H9 (cell line): ENCODE data around the gene IDI2. TPM values are rescaled to one million over a fixed set of nuclear protein-coding genes. Genes with fewer than 3 reads are reported as not detected.

Experiments
- DNase-seq: peaks from one replicate; pipeline ENCODE4 v3.0.0-alpha.2; 2017
- H2AFZ ChIP-seq: one replicate; pipeline ENCODE4 v1.6.1; 2013; ENCODE audit warnings: mild to moderate bottlenecking, low read length, control low read depth, moderate library complexity
- H2AK5ac ChIP-seq: 2 replicates; pipeline ENCODE4 v1.6.1; 2013; ENCODE audit warnings: low read length, control low read depth, mixed read lengths; ENCODE audit not compliant: insufficient read length
- H2BK120ac ChIP-seq: one replicate; pipeline ENCODE4 v1.6.1; 2013; ENCODE audit warnings: low read depth, mild to moderate bottlenecking, low read length, control low read depth, inconsistent platforms; ENCODE audit not compliant: poor library complexity, severe bottlenecking
- H2BK12ac ChIP-seq: 2 replicates; pipeline ENCODE4 v1.6.1; 2013; ENCODE audit warnings: low read length, control low read depth, mixed read lengths, low read depth; ENCODE audit not compliant: insufficient read length
- H2BK15ac ChIP-seq: 2 replicates; pipeline ENCODE4 v1.6.1; 2013; ENCODE audit warnings: low read depth, low read length, control low read depth
- H2BK20ac ChIP-seq: one replicate; pipeline ENCODE4 v1.6.1; 2013; ENCODE audit warnings: low read depth, mild to moderate bottlenecking, low read length, control low read depth, inconsistent platforms; ENCODE audit not compliant: poor library complexity, severe bottlenecking
- H2BK5ac ChIP-seq: 2 replicates; pipeline ENCODE4 v1.6.1; 2013; ENCODE audit warnings: low read length, control low read depth, mixed read lengths; ENCODE audit not compliant: insufficient read length
- H3K14ac ChIP-seq: 2 replicates; pipeline ENCODE4 v1.6.1; 2013; ENCODE audit warnings: low read length, control low read depth; ENCODE audit not compliant: insufficient read depth
- H3K18ac ChIP-seq: 2 replicates; pipeline ENCODE4 v1.6.1; 2013; ENCODE audit warnings: low read depth, mild to moderate bottlenecking, mixed read lengths, low read length, control low read depth; ENCODE audit not compliant: insufficient read length
- H3K23ac ChIP-seq: 2 replicates; pipeline ENCODE4 v1.6.1; 2013; ENCODE audit warnings: low read length, control low read depth, mixed read lengths, low read depth; ENCODE audit not compliant: insufficient read length
- H3K23me2 ChIP-seq: 2 replicates; pipeline ENCODE4 v1.6.1; 2013; ENCODE audit warnings: low read depth, mild to moderate bottlenecking, mixed read lengths, low read length, control low read depth; ENCODE audit not compliant: insufficient read length, poor library complexity, severe bottlenecking
- H3K27ac ChIP-seq: 2 replicates; pipeline ENCODE4 v1.5.1; 2013; ENCODE audit warnings: low read length, control low read depth, mixed read lengths, low read depth; ENCODE audit not compliant: insufficient read length
- H3K27me3 ChIP-seq: 2 replicates; pipeline ENCODE4 v1.6.1; 2013; ENCODE audit warnings: low read length, control low read depth, inconsistent platforms; ENCODE audit not compliant: insufficient read depth
- H3K4ac ChIP-seq: 2 replicates; pipeline ENCODE4 v1.6.1; 2013; ENCODE audit warnings: low read depth, mild to moderate bottlenecking, control low read depth, inconsistent platforms, low read length, moderate library complexity
- H3K4me1 ChIP-seq: 2 replicates; pipeline ENCODE4 v1.6.1; 2013; ENCODE audit warnings: low read length, control low read depth, inconsistent platforms; ENCODE audit not compliant: insufficient read depth
- H3K4me2 ChIP-seq: 2 replicates; pipeline ENCODE4 v1.6.1; 2013; ENCODE audit warnings: low read length, control low read depth, mixed read lengths; ENCODE audit not compliant: insufficient read length, insufficient read depth
- H3K56ac ChIP-seq: 2 replicates; pipeline ENCODE4 v1.6.1; 2013; ENCODE audit warnings: low read depth, mild to moderate bottlenecking, mixed read lengths, low read length, control low read depth; ENCODE audit not compliant: insufficient read length
- H3K79me1 ChIP-seq: 2 replicates; pipeline ENCODE4 v1.6.1; 2013; ENCODE audit warnings: low read depth, mild to moderate bottlenecking, moderate library complexity, low read length, control low read depth, inconsistent platforms; ENCODE audit not compliant: insufficient read depth, poor library complexity, severe bottlenecking
- H3K79me2 ChIP-seq: 2 replicates; pipeline ENCODE4 v1.6.1; 2013; ENCODE audit warnings: low read length, control low read depth, inconsistent platforms; ENCODE audit not compliant: insufficient read depth
- H3K9ac ChIP-seq: 2 replicates; pipeline ENCODE4 v1.6.1; 2013; ENCODE audit warnings: low read length, control low read depth, mixed read lengths; ENCODE audit not compliant: insufficient read length; ENCODE audit errors: extremely low read depth
- H3K9me3 ChIP-seq: one replicate; pipeline ENCODE4 v1.6.1; 2013; ENCODE audit warnings: low read depth, low read length, inconsistent platforms; ENCODE audit not compliant: control insufficient read depth
- H3T11ph ChIP-seq: one replicate; pipeline ENCODE4 v1.6.1; 2013; ENCODE audit warnings: mild to moderate bottlenecking, low read length, control low read depth, inconsistent platforms
- H4K20me1 ChIP-seq: one replicate; pipeline ENCODE4 v1.6.1; 2013; ENCODE audit not compliant: control insufficient read depth, insufficient read length, insufficient read depth
- H4K5ac ChIP-seq: 2 replicates; pipeline ENCODE4 v1.6.1; 2013; ENCODE audit warnings: low read depth, mild to moderate bottlenecking, mixed read lengths, low read length, control low read depth; ENCODE audit not compliant: insufficient read length
- H4K8ac ChIP-seq: replicated peaks from 2 replicates; pipeline ENCODE4 v1.6.1; 2013; ENCODE audit warnings: low read length, control low read depth, mixed read lengths, low read depth; ENCODE audit not compliant: insufficient read length
- H4K91ac ChIP-seq: 2 replicates; pipeline ENCODE4 v1.6.1; 2013; ENCODE audit warnings: low read depth, mild to moderate bottlenecking, moderate library complexity, mixed read lengths, low read length, control low read depth; ENCODE audit not compliant: insufficient read length
- H3K27ac Mint-ChIP-seq, 3 experiments: 2 replicates in 2 of 3; 3 replicates in 1 of 3; pipeline ENCODE4 v1.8.0; 2020 to 2021; ENCODE audit warnings: mixed read lengths in 3 of 3, mild to moderate bottlenecking in 1 of 3, moderate library complexity in 1 of 3
- H3K27me3 Mint-ChIP-seq: 2 replicates; pipeline ENCODE4 v1.8.0; 2021; ENCODE audit warnings: low read depth, mild to moderate bottlenecking, moderate library complexity, mixed read lengths
- H3K36me3 Mint-ChIP-seq, 3 experiments: 2 replicates in 2 of 3; 3 replicates in 1 of 3; pipeline ENCODE4 v1.8.0; 2020 to 2021; ENCODE audit warnings: low read depth in 3 of 3, mixed read lengths in 3 of 3; ENCODE audit not compliant: insufficient read depth in 1 of 3
- H3K4me1 Mint-ChIP-seq, 2 experiments: 2 replicates each; pipeline ENCODE4 v1.8.0; 2020; ENCODE audit warnings: mixed read lengths in 2 of 2
- H3K4me3 Mint-ChIP-seq, 2 experiments: 2 replicates in 1 of 2; 3 replicates in 1 of 2; pipeline ENCODE4 v1.8.0; 2020 to 2021; ENCODE audit warnings: mild to moderate bottlenecking in 2 of 2, mixed read lengths in 2 of 2, moderate library complexity in 1 of 2
- H3K9me3 Mint-ChIP-seq, 2 experiments: 2 replicates in 1 of 2; 3 replicates in 1 of 2; pipeline ENCODE4 v1.8.0; 2020; ENCODE audit warnings: mild to moderate bottlenecking in 2 of 2, mixed read lengths in 2 of 2, moderate library complexity in 1 of 2
- CTCF ChIP-seq: fragments of 200-600 bp; sonication (generic); conservative IDR thresholded peaks from 3 replicates; pipeline ENCODE4 v1.8.0; 2021; ENCODE audit warnings: antibody characterized with exemption, mild to moderate bottlenecking
- WGBS: extraction: QIAGEN DNeasy Blood & Tissue Kit; methylation state at CpG from one replicate; pipeline ENCODE4 v1.1.7; 2013; ENCODE audit warnings: missing lambda C conversion rate, low lambda C conversion rate, mixed read lengths; ENCODE audit not compliant: insufficient read length; ENCODE audit errors: extremely low coverage; 5-methylcytosine and 5-hydroxymethylcytosine counted together
- total RNA-seq: library from RNA; stranded (reverse); gene quantifications from 2 replicates; pipeline ENCODE4 v1.2.1, GENCODE V29; 2021

Gene IDI2
- total RNA-seq, 1 experiment from 2014 or later: not detected

GRCh38 chr10:983971-984655 is 41.5 kb downstream of the IDI2 start:
- Histone ChIP-seq H3K23ac (no peak overlapping the region), H2BK12ac (no peak overlapping the region), H4K5ac (no peak overlapping the region), H2BK15ac (no peak overlapping the region), H3K4ac (no peak overlapping the region), H3K27ac (no peak overlapping the region), H2BK20ac (no peak overlapping the region), H2AFZ (no peak overlapping the region), H3K9ac (no peak overlapping the region), H4K91ac (no peak overlapping the region), H3K9me3 (peaks cover 22% of the 10 kb centered on the region), H3K79me2 (peaks cover 6% of the 10 kb centered on the region; the same call in 1 of the 2 replicates), H3K14ac (no peak overlapping the region), H2BK120ac (no peak overlapping the region), H2BK5ac (no peak overlapping the region), H2AK5ac (no peak overlapping the region), H4K20me1 (no peaks in the 10 kb centered on the region), H4K8ac (no peak overlapping the region), H3K56ac (no peak overlapping the region), H3K18ac (no peak overlapping the region), H3T11ph (no peak overlapping the region), H3K23me2 (peaks cover 8% of the 10 kb centered on the region), H3K27me3 (no peaks in the 10 kb centered on the region), H3K4me2 (no peak overlapping the region), H3K79me1 (no peaks in the 10 kb centered on the region), H3K4me1 (no peaks in the 10 kb centered on the region)
- Mint-ChIP-seq H3K27me3 (peaks cover 1% of the 10 kb centered on the region; the same call in 1 of the 2 replicates), H3K4me3 (no peak overlapping the region), H3K27ac (no peak overlapping the region), H3K9me3 (peaks cover 25 to 28% of the 10 kb centered on the region in 2 experiments), H3K4me1 (peaks cover 4 to 6% of the 10 kb centered on the region in 2 experiments), H3K36me3 (peaks cover 20 to 27% (median 22%) of the 10 kb centered on the region in 3 experiments)
- WGBS: no CpG with 5 or more reads among the region's 9 CpGs
- no peak for DNase-seq
- no peak for TF ChIP-seq CTCF
